Spleen (tissue), 11 donors: ENCODE measurements around the gene CDHR3. TPM values are rescaled to one million over a fixed set of nuclear protein-coding genes. Genes with fewer than 3 reads are reported as not detected.

Experiments
- DNase-seq: peaks from one replicate; pipeline ENCODE4 v3.0.0-alpha.2; 2020
- H3K27ac ChIP-seq, 8 donors: fragments of 200-600 bp; sonication (generic) in 7 of 8; 1 replicate in 4 of 8; 2 replicates in 4 of 8; pipeline versions ENCODE4 v1.5.0 to v1.8.0; 2016 to 2021; ENCODE audit warnings: inconsistent platforms in 4 of 8, mild to moderate bottlenecking in 4 of 8, moderate library complexity in 1 of 8
- H3K27me3 ChIP-seq, 7 donors: fragments of 200-600 bp; sonication (generic) in 6 of 7; replicated peaks in 1 of 7; 1 replicate in 4 of 7; 2 replicates in 3 of 7; pipeline versions ENCODE4 v1.5.0 to v1.8.0; 2016 to 2021; ENCODE audit warnings: inconsistent platforms in 3 of 7, mild to moderate bottlenecking in 1 of 7
- H3K36me3 ChIP-seq, 6 donors: fragments of 200-600 bp; sonication (generic) in 5 of 6; 1 replicate in 4 of 6; 2 replicates in 2 of 6; pipeline versions ENCODE4 v1.5.0 to v1.8.0; 2016 to 2021; ENCODE audit warnings: inconsistent platforms in 2 of 6
- H3K4me1 ChIP-seq, 6 donors: fragments of 200-600 bp; sonication (generic) in 5 of 6; 1 replicate in 3 of 6; 2 replicates in 3 of 6; pipeline versions ENCODE4 v1.5.0 to v1.8.0; 2016 to 2021; ENCODE audit warnings: inconsistent platforms in 3 of 6
- H3K4me3 ChIP-seq, 8 donors: fragments of 200-600 bp; sonication (generic) in 7 of 8; 1 replicate in 4 of 8; 2 replicates in 4 of 8; pipeline versions ENCODE4 v1.5.0 to v1.8.0; 2016 to 2021; ENCODE audit warnings: inconsistent platforms in 4 of 8, mild to moderate bottlenecking in 4 of 8, moderate library complexity in 2 of 8
- H3K9me3 ChIP-seq, 8 donors: fragments of 200-600 bp; sonication (generic) in 7 of 8; 1 replicate in 4 of 8; 2 replicates in 4 of 8; pipeline versions ENCODE4 v1.5.0 to v1.8.0; 2016 to 2021; ENCODE audit warnings: inconsistent platforms in 4 of 8
- POLR2A ChIP-seq, 3 donors: fragments of 450-650 bp; IDR thresholded peaks; one replicate each; pipeline ENCODE4 v1.5.1; 2017; ENCODE audit warnings: antibody characterized with exemption in 3 of 3, mild to moderate bottlenecking in 1 of 3
- POLR2AphosphoS5 ChIP-seq, 3 donors: sonication (generic); formaldehyde crosslinking; IDR thresholded peaks; one replicate each; pipeline ENCODE4 v1.5.1; 2017; ENCODE audit warnings: antibody characterized with exemption in 3 of 3
- WGBS, 5 donors: extraction: QIAGEN DNeasy Blood & Tissue Kit in 3 of 5; methylation state at CpG; one replicate each; pipeline versions ENCODE4 v1.1.5 to v1.1.7; 2013 to 2018; 5-methylcytosine and 5-hydroxymethylcytosine counted together
- intact Hi-C: fragments of 100-400 bp; cut with DNase I; formaldehyde crosslinking; loops from one replicate; pipeline ENCODE4 v1.15.0; 2023; ENCODE audit warnings: low total_unique reads
- polyA plus RNA-seq, 3 donors: library from polyadenylated mRNA; stranded (reverse); fragments of 200-250 nt; gene quantifications; one replicate each; pipeline ENCODE4 v1.2.1, GENCODE V29; 2013
- total RNA-seq, 7 donors: library from RNA; depleted of rRNA in 3 of 7; stranded (reverse); fragments of >200 nt in 3 of 7; fragmentation: NEBNext Ultra II Directional in 4 of 7; extraction: Animal tissue kit (Norgen Biotek cat#: 25700) in 4 of 7; gene quantifications; one replicate each; pipeline versions ENCODE4 v1.1.0 to v1.2.1, GENCODE V29; 2016 to 2021
- TF ChIP-seq, protein P1 (sequence below), 11 experiments: fragments of 200-600 bp in 7 of 11; fragments of 450-650 bp in 4 of 11; sonication (generic) in 4 of 11; IDR thresholded peaks in 8 of 11; conservative IDR thresholded peaks in 3 of 11; 1 replicate in 7 of 11; 2 replicates in 4 of 11; pipeline versions ENCODE4 v1.4.0 to v1.8.0; 2016 to 2021; ENCODE audit warnings: antibody characterized with exemption in 11 of 11, inconsistent platforms in 4 of 11, mild to moderate bottlenecking in 1 of 11
- donor health status: healthy with polysubstance abuse.
- donor health status: DM: no; HTN: no; CAD: no; lungs with moderate emphysema.
- donor health status: DM: no; HTN: no; CAD: no.
- donor health status: Bipolar disorder and iron deficiency.
- donor health status: healthy.
- donor health status: DM: no; HTN: no; CAD: no.
- donor health status: DM: yes; HTN: yes; CAD: no.

Gene CDHR3
- total and polyA plus RNA-seq, 10 donors: 0.32 to 3.8 (median 1.2) TPM

GRCh38 chr7:105920766-105921165 lies 42.3 kb upstream of the CDHR3 start:
- no peaks in the 10 kb centered on the region for H3K4me1 ChIP-seq
- WGBS, 5 donors: 79 to 90% (median 83%) methylated on average over 4 of the region's 4 CpGs
- intact Hi-C loops: no loop called here

DNA sequence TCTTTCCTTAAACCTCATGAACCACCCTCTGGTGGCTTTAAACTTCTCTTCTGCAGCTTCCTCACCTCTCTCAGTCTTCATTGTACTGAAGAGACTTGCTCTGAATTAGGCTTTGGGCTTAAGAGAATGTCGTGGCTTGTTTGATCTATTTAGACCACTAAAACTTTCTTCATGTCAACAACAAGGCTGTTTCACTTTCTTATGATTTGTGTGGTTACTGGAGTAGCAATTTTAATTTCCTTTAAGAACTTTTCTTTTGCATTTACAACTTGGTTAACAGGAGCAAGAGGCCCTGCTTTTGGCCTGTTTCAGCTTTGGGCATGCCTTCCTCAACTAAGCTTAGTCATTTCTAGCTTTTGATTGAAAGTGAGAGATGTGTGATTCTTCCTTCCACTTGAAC lies 38.1 kb upstream of the CDHR3 start:
- Histone ChIP-seq H3K4me1 (no peaks in the 10 kb centered on the region), H3K36me3 (no peaks in the 10 kb centered on the region), H3K9me3 (peaks cover 0 to 20% (median 13%) of the 10 kb centered on the region in 8 donors), H3K27me3 (no peaks in the 10 kb centered on the region), H3K27ac (no peak overlapping the region), H3K4me3 (no peak overlapping the region)
- intact Hi-C loops: no loop called here
- DNase-seq: no peak
- WGBS, 5 donors: 49 to 72% (median 59%) methylated on average over 1 of the region's 1 CpG
- TF ChIP-seq POLR2AphosphoS5 (IDR thresholded peaks at IDR 0.05) (no peak), POLR2A (IDR thresholded peaks at IDR 0.05) (no peak)
- TF ChIP-seq, protein P1, sequence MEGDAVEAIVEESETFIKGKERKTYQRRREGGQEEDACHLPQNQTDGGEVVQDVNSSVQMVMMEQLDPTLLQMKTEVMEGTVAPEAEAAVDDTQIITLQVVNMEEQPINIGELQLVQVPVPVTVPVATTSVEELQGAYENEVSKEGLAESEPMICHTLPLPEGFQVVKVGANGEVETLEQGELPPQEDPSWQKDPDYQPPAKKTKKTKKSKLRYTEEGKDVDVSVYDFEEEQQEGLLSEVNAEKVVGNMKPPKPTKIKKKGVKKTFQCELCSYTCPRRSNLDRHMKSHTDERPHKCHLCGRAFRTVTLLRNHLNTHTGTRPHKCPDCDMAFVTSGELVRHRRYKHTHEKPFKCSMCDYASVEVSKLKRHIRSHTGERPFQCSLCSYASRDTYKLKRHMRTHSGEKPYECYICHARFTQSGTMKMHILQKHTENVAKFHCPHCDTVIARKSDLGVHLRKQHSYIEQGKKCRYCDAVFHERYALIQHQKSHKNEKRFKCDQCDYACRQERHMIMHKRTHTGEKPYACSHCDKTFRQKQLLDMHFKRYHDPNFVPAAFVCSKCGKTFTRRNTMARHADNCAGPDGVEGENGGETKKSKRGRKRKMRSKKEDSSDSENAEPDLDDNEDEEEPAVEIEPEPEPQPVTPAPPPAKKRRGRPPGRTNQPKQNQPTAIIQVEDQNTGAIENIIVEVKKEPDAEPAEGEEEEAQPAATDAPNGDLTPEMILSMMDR (IDR thresholded peaks at IDR 0.05 in 8 of 11, conservative IDR thresholded peaks at IDR 0.05 in 3 of 11): no peak

More at GRCh38 chr7:105920766-105921165, 42.3 kb upstream of the CDHR3 start:
- TF ChIP-seq, protein P1 (IDR thresholded peaks at IDR 0.05 in 8 of 11, conservative IDR thresholded peaks at IDR 0.05 in 3 of 11): no peak
- TF ChIP-seq POLR2AphosphoS5 (IDR thresholded peaks at IDR 0.05) (no peak), POLR2A (IDR thresholded peaks at IDR 0.05) (no peak)
- H3K4me3 ChIP-seq: no peak overlapping the region
- peaks cover 0 to 20% (median 13%) of the 10 kb centered on the region in 8 donors for H3K9me3 ChIP-seq
- no peak overlapping the region for H3K27ac ChIP-seq
- no peaks in the 10 kb centered on the region for H3K36me3 ChIP-seq
- no peaks in the 10 kb centered on the region for H3K27me3 ChIP-seq
- no peak for DNase-seq

DNA sequence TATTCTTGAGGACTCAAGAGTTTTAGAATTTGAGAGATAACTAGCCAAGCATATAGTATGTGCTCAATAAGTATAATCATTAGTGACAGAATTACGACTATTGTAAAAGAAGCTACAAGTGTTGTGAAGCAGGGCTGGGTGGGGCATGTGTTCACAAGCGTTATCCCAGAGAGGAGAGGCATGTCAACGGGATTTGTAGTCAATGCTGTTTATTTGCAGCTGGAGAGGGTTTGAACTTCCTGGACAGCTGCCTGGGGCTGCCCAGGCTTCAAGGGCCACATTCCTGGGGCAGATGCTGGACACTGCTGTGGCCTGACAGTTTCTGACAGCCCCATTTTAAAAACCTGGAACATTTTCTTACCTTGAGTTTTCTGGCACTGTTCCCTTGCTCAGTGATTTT lies 36.9 kb upstream of the CDHR3 start:
- Histone ChIP-seq H3K9me3 (peaks cover 0 to 20% (median 13%) of the 10 kb centered on the region in 8 donors), H3K36me3 (no peaks in the 10 kb centered on the region), H3K4me1 (no peaks in the 10 kb centered on the region), H3K27ac (no peak overlapping the region), H3K4me3 (no peak overlapping the region), H3K27me3 (no peaks in the 10 kb centered on the region)
- 56 to 73% (median 71%) methylated on average over 3 of the region's 3 CpGs for WGBS, 5 donors
- DNase-seq: no peak
- TF ChIP-seq, protein P1 (IDR thresholded peaks at IDR 0.05 in 8 of 11, conservative IDR thresholded peaks at IDR 0.05 in 3 of 11): no peak
- TF ChIP-seq POLR2AphosphoS5 (IDR thresholded peaks at IDR 0.05) (no peak), POLR2A (IDR thresholded peaks at IDR 0.05) (no peak)
- intact Hi-C loops: no loop called here

DNA sequence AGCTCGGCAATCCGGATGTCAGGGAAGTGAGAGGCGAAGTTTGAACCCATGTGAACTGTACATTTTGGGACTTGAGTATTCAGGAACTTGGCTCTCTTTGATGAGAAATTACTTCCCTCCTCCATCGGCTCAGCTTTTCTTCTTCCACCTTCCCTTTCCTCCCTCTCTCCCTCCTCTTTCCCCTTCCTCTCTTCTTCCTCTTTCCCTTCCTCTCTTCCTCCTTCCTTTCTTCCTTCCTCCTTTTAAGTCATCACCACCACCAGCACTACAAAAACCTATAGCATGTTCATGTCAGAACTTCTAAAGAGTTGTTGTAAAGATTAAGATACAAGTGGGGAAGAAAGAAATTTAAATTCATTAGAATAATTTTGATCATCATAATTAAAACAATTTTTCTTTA lies 31.9 kb upstream of the CDHR3 start:
- Histone ChIP-seq H3K36me3 (no peaks in the 10 kb centered on the region), H3K27me3 (no peaks in the 10 kb centered on the region), H3K4me3 (no peak overlapping the region), H3K27ac (no peak overlapping the region), H3K4me1 (no peaks in the 10 kb centered on the region), H3K9me3 (no peaks in the 10 kb centered on the region)
- intact Hi-C loops: no loop called here
- TF ChIP-seq POLR2A (IDR thresholded peaks at IDR 0.05) (no peak), POLR2AphosphoS5 (IDR thresholded peaks at IDR 0.05) (no peak)
- TF ChIP-seq, protein P1 (IDR thresholded peaks at IDR 0.05 in 8 of 11, conservative IDR thresholded peaks at IDR 0.05 in 3 of 11): no peak
- 36 to 58% (median 45%) methylated on average over 4 of the region's 4 CpGs for WGBS, 5 donors
- DNase-seq: no peak
